Activated CD4-positive, alpha-beta T cell treated with anti-CD3 and anti-CD28 coated beads for 24 hours (primary cell): ENCODE results near the gene INO80E.
"Not testable (repeated sequence)": the region's sequence is repeated elsewhere in the genome, so short reads cannot be mapped to it uniquely, and the experiment has no call there.

ENCODE experiments used
- DNase-seq, 2 donors: peaks; one replicate each; pipeline ENCODE4 v3.0.0-alpha.2; 2020; ENCODE audit warnings: low read depth in 2 of 2

The INO80E gene, protein sequence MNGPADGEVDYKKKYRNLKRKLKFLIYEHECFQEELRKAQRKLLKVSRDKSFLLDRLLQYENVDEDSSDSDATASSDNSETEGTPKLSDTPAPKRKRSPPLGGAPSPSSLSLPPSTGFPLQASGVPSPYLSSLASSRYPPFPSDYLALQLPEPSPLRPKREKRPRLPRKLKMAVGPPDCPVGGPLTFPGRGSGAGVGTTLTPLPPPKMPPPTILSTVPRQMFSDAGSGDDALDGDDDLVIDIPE

DNA sequence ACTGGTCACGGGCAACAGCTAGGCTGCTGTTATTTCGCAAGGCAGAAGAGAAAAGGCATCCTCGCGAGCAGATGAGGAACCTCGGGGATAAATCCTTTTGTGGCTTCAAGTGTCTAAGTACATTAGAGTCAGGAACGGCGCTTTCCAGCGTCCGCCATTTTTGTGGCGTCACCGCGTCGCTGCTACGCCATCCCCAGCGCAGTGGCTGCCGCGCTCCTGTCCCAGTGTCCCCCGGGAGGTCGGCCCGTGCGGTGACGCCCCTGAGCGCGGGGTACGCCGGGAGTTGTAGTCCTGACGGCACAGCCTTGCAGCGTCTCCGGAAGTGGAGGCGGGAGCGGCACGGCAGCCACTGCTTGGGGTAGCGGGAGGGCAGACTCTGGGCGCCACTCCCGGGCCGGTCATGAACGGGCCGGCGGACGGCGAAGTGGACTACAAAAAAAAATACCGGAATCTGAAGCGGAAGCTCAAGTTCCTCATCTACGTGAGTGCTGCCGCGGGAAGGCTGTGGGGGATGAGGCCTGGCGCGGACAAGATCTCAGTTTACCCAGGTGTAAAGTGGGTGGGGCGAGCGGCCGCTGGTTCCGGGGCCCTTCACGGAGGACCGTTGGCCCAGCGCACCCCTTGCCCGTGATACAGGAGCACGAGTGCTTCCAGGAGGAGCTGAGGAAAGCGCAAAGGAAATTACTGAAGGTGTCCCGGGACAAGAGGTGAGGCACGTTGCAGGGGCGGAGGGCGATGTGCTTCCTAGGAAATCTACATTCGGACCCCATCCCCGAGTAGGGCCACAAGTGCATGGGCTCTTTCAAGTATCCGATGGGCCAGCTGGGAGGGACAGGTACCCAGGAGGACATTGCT, at the start of gene INO80E:
TSS of gene INO80E (plus strand) at position 331 of the 855 bp plus-strand sequence. CDS start at position 401, 70 bp downstream.
- DNase-seq, result peak; percentile 97 to 99

DNA sequence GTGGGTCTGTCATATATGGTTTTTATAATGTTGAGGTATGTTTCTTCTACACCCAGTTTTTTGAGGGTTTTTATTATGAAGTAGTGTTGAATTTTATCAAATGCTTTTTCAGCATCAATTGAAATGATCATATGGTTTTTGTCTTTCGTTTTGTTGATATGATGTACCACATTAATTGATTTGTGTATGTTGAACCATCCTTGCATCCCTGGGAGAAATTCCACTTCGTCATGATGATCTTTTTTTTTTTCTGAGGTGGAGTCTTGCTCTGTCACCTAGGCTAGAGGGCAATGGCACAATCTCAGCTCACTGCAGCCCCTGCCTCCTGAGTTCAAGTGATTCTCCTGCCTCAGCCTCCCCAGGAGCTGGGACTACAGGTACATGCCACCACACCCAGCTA, 48.1 kb upstream of the INO80E start:
- DNase-seq, result no peak

DNA sequence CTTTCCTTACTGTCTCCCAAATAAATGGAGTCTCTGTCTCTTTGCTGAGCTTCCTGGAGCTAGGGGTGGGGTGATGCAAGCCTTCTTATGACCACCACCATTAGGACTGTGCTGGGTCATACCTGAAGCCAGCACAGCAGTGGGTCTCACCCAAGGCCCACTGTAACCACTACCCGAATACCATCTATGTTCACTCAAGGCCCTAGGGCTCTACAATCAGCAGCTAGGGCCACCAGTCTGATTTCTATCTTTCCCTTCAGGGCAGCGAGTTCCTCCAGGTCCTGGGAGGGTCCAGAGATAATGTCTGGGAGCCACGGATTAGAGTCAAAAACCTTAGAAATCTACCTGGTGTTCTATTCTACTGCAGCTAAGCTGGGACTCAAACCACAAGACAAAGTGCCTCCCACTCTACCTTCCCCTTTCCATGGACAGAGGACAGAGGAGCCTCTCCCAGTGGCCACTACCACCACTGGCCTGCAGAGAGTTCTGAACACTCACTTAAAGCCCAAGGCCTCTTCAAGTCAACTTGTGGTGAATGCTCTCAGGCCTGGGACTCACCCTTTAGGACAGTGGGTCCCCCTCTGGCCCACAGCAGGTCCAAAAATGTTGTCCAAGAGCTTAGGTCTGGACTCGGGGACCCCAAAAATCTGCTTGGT, 45.1 kb upstream of the INO80E start:
- no peak for DNase-seq

DNA sequence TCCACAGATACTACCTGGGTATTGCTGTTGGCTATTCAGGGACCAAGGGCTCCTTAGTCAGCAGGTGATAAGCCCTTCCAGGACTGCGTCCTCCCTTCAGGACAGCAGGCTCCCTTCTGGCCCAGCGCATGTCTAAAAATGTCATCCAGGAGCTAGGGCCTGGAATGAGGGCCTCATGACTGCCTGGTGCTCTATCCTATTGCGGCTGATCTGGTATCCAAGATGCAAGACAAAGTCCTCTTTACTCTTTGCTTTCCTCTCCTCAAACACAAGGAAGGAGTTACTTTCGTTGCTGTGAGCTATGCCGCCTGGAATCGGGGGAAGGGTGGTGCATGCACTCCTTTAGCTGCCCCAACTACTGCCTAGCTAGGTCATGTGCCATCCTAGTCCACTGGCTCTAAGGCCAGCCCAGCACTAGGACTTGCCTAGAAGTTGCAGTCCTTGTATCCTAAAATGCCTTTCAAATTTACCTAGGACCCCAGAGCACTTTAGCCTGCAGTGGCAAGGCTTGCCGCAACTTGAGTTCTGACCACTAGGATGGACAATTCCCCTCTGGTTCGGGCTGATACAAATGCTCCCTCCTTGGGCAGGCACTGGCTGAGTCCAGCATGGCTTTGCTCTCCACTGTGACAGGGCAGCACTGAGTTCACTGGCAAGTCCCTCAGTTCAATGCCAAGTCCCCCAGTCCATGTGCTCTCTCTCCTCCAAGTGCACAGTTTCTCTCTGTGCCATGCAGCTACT, 44.2 kb upstream of the INO80E start:
- no peak for DNase-seq

DNA sequence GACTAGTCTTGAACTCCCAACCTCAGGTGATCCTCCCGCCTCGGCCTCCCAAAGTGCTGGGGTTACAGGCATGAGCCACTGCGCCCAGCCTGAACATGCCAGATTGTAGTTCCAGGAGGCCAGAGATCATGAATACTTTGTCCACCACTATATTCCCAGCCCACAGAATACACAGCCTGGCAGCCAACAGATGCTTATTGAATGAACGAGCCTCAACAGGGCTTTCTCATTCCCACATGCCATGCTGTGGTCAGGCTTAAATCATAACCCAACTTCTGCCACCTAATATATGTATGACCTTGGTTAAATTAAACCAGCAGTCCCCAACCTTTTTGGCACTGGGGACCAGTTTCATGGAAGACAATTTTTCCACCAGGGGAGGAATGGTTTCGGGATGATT, 37.3 kb upstream of the INO80E start:
- DNase-seq, result no peak

DNA sequence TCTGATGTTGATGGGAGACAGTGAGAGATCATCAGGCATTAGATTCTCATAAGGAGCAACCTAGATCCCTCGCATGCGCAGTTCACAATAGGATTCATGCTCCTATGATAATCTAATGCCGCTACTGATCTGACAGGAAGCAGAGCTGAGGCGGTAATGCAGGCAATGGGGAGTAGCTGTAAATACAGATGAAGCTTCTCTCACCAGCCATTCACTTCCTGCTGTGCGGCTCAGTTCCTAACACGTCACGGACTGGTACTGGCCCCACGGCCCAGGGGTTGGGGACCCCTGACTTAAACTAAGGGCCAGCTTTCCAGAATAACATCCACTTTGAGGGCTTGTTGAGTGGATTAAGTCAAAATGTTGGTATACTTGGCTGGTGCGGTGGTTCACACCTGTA, 36.7 kb upstream of the INO80E start:
- DNase-seq, result no peak

DNA sequence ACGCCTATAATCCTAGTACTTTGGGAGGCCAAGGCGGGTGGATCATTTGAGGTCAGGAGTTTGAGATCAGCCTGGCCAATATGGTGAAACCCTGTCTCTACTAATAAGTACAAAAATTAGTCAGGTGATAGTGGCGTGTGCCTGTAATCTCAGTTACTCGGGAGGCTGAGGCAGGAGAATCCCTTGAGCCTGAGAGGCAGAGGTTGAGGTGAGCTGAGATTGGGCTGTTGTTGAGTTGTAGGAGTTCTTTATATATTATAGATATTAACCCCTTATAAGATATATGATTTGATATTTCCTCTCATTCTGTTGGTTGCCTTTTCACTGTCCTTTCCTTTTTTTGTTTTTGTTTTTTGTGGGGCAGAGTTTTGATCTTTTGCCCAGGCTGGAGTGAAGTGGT, 36.2 kb upstream of the INO80E start:
- DNase-seq, result not testable (repeated sequence)

DNA sequence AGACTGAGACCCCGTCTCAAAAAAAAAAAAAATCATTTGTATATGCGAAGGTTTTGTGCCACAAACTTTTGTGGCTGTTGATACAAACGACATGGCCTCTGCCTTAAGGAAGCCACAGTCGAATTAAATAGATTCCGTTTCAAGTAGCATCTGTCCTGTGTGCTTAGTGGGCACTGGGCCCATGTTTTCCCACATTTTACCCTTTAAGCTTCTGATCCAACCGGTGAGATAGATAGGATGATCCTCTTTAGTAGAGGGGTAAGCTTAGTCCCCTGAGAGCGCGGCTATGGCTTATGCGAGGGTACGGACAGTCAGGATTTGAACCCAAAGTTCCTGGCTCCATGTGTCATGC, 34.9 kb upstream of the INO80E start:
- no peak for DNase-seq

DNA sequence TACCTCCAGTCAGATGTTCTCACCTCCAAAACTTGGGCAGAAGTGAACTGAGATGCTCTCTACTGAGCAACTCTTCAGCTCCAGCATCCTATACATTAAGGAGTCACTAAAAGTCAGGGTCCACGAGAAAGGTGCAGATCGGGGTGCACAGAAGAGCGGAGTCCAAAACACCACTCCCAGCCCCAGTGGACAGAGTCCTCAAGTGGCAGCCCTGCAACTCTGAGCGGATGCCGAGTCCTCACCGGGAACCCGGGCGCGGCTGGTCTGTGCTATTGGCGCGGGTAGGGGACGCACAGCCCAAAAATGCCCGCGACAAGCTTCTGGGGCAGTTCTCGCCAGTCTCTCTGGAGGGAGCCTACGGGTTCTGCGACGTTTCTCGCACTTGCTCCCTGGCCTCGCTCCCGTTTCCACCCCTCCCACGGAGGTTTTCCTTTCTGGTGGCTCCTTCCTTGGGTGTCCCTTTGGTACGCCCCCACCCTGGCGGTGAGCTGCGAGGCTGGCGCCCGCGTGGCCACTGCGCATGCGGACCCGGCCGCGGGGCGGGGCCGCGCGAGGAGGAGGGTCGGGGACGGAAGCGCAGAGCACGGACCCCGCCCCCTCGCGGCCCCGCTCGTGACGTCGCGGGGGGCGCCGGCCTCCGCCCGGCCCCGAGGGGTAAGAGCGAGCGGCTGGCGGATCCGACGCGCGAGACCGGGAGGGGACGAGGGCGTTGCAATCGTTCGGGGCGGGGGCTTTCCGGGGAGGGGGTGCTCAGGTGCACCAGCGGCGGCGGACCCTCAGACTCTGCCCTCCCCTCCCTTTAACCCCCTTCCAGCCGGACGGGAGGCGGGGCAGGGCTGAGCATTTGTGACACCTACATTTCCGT, 34.3 kb upstream of the INO80E start, which contains the start of gene TMEM219:
TSS of gene TMEM219 (plus strand) at position 601 of the 865 bp plus-strand sequence. CDS start 1,065 bp downstream, outside the sequence.
- peak; percentile 85 to 90 for DNase-seq

DNA sequence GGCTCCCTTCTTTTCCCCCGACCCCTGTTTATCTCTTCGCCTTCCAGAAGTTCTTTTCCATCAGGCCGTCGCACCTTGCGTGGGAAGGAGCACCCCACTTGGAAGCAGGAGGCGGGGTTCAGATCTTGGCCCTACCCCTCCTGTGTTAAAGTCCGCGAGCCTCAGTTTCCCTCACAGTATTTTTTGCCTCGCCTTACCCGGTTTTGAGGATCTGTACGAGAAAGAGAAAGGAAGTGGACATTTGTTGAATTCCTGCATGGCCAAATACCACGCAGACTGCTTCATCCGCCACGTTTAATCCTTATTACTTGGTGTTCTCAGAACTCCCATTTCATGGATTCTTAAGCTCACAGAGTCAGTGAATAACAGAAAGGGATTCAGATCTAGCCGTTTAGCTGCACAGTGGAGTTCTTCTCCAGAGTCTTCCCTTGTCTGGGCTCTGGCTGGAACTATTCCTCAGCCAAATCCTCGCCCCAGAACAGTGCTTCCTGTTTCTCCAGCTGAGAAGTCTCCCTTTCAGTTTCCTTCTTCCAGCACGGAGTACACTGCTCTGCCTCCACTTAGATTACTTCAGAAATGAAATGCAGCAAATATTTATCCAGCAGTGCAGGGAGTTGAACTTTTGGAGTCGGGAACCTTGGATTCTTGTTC, 33.6 kb upstream of the INO80E start:
- DNase-seq, result no peak

DNA sequence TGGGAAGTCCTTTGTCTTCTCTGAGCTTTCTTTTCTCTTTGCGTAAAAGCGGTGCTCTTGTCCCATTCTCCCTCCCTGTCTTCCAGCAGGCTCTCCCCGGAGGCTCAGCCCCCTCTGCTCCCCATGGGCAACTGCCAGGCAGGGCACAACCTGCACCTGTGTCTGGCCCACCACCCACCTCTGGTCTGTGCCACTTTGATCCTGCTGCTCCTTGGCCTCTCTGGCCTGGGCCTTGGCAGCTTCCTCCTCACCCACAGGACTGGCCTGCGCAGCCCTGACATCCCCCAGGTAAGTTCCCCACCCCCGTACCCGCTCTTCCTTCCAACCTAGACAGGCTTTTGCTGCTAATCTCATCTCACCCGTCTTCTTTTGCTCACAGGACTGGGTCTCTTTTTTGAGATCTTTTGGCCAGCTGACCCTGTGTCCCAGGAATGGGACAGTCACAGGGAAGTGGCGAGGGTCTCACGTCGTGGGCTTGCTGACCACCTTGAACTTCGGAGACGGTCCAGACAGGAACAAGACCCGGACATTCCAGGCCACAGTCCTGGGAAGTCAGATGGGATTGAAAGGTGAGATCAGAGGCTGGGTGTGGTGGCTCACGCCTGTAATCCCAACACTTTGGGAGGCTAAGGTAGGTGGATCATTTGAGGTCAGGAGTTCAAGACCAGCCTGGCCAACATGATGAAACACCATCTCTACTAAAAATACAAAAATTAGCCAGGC, 32.9 kb upstream of the INO80E start:
- DNase-seq, result no peak

DNA sequence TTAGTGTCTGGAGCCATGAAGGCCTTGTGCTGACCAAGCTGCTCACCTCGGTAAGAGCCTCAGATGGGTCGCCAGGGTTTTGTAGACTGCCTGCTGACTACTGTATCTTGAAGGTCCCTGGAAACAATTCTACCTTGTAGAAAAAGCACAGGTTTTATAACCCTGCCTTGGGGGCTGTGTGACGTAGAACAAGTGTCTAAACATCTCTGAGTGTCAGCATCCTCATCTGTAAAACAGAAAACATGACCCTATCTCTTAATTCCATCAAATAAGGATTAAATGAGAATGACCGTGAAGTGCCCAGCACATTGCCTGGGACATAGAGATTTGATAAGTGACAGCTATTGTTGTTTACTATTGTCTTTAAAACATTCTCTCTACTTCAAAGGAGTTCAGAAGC, 27.8 kb upstream of the INO80E start:
- no peak for DNase-seq

DNA sequence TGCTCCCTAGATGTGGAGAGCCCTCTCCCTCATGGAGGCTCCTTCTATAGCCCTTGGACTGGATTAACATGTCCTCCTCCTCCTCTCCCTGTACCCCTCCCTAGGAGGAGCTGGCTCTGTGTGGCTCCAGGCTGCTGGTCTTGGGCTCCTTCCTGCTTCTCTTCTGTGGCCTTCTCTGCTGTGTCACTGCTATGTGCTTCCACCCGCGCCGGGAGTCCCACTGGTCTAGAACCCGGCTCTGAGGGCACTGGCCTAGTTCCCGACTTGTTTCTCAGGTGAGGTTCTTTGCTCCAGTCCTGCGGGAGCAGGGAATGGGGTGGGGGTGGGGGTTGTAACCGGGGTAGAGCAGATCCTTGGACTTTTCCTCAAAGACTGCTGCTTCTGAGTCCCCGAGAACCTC, 24.7 kb upstream of the INO80E start:
- no peak for DNase-seq

DNA sequence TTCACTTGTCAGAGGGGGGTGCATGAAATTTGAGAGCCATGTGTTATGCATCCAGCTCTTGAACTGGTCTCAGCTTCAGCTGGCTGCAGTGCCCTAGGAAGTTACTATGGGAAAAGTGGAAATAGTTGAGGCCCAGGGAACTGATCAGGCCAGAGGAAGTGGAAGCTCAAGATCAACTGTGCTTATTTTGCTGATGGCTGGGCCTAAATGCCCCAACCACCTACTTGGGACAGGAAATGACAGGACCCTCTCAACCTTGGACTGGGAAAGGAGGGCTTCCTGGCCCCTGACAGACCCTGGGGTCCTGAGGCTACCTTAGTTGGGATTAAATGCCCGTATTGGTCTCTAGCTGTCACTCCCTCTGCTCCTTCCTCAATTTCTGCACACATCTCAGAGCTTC, 23.5 kb upstream of the INO80E start:
- no peak for DNase-seq

DNA sequence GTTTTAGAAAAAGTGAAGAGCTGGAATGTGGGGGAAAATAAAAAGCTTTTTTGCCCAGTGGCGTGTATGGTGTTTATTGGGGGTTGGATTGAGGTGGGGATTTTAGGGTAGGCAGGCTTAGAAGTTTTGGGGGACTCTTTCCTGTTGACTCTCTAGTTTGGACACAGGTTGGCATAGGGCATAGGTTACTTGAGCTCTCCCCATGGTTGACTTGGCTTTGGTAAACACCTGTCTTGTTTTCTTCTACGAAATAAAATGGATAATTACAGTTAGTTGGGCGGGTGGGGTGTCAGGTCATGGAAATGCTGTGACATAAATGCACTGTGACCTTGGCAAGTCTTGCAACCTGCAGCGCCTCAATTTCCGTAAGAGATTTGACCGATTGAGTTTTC, 23.1 kb upstream of the INO80E start:
- DNase-seq, result no peak

DNA sequence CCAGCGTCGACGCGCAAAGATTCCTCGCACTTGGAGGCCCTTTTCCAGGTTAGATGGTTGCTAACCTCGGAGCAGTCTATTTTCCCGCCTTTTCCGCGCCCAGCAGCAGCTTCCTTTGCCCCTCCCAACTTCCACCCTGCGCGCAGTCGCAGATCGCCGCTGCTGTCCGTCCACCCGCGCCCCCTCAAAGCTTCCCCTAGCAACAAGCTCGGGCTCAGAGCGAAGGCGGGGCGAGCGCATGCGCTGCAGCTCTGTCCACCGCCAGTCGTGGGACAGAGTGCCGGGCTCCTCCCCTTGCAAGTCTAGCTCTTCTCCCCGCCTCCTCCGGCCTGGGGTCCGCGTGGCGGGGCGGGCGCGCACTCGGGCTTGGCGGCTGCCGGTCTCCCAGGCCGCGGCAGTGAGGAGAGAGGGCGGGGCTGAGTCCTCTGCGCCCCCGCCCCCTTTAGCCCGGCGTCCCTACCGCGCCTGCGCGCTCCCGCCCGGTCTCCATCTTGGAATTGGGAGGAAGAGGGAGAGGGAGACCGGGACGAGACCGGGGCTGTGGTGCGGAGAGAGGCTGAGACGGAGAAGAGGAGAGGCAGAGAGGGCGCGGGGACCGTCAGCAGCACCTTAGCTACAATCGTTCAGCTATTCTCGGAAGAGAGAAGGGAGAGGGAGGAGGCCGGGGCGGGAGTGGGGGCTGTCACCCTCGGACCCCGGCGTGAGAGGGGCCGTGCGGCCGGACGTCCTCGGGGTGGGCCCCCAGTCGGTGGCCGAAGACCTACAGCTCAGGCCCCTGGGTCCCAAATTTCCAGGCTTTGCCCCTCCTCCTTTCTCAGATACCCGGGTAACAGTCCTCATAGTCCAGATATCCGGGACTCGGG, 22.4 kb upstream of the INO80E start, which contains the start of gene TAOK2:
TSS of gene TAOK2 (plus strand) at position 485 of the 863 bp plus-strand sequence. CDS start 3,905 bp downstream, outside the sequence.
- DNase-seq, result peak; percentile 96

DNA sequence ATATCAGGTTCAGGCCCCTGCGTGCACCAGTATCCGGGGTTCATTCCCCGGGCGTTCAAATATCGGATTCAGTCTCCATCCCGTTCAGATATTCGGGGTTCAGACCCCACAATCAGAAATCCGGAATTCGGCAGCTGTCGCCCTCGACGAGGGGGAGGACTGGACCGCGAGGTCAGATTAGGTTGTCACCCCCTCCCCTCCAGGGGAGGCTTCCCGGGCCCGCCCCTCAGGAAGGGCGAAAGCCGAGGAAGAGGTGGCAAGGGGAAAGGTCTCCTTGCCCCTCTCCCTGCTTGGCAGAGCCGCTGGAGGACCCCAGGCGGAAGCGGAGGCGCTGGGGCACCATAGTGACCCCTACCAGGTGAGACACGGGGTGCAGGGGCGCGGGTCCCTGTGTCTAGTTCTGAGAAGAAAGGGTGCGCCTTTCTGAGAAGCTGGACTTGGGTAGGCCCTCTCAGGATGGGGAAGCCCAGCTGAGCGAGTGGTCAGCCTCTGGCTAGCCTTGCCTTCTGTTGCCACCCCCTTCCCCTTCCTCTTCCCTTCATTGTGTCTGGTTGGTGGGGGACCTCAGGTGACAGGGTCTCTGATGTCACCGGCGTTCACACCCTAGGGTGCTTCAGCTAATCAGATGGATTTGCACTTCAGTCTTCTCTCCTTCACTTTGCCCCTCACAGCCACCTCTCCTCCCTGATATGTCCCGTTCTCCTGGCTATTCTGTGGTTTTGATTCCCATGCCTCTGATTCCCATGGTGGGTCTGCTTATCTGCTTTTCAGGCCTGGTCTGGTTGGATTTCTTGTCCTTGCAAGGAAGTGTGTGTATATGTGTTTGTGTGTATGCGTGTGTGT, 21.5 kb upstream of the INO80E start:
- DNase-seq, result no peak

DNA sequence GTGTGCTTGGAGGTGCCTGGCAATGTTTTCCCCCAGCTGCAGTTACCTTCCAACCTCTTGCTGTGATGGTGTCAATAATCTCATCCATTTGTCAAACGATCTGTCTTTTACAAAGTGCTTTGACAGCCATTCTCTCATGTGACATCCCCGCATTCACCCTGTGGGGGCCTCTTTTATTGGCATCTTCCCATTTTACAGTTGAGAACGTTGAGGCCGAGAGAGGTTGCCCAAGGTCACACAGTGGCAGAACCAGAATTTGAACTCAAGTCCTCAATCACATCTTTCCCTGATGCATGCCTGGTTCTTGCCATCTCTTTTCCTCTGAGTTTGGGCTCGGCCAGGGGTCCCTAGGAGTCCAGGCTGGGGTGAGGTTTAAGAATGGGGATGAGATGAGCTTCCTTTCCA, 20.9 kb upstream of the INO80E start:
- no peak for DNase-seq
